GM12878 (cell line): ENCODE measurements around the gene EIF4E. TPM values are rescaled to one million over a fixed set of nuclear protein-coding genes. Genes with fewer than 3 reads are reported as not detected.

Source experiments
- ATAC-seq: fragments of 200-7000 bp; cut with Tn5 transposase; 3 replicates; pipeline ENCODE4 v1.9.1; 2020; ENCODE audit warnings: mild to moderate bottlenecking, moderate library complexity
- BruUV-seq: library from RNA; stranded (reverse); fragments of 400-500 nt; replicated peaks from 2 replicates; lab custom pipeline; 2021; lab: Mats Ljungman, UMichigan
- CTCF ChIA-PET: fragments of 300-600 bp; sonication (Branson Sonifier 250); formaldehyde crosslinking; extraction: SDS; loops from one replicate; lab custom pipeline; 2021; ENCODE audit warnings: inconsistent platforms; lab: Yijun Ruan, JAX
- POLR2A ChIA-PET: fragments of 350-600 bp; formaldehyde crosslinking; extraction: SDS; loops from one replicate; lab custom pipeline; 2021; ENCODE audit warnings: inconsistent platforms; lab: Charles Lee
- RAD21 ChIA-PET: fragments of 300-600 bp; sonication (Branson Sonifier 250); formaldehyde crosslinking; loops from one replicate; lab custom pipeline; 2023; ENCODE audit warnings: antibody characterized with exemption; ENCODE audit not compliant: unreplicated experiment; lab: Charles Lee
- SMC1A ChIA-PET: fragments of 300-600 bp; sonication (Branson Sonifier 250); formaldehyde crosslinking; loops from one replicate; lab custom pipeline; 2023; ENCODE audit not compliant: unreplicated experiment, uncharacterized antibody; lab: Charles Lee
- DNase-seq: peaks from one replicate; pipeline ENCODE4 v3.0.0-alpha.2; 2011; ENCODE audit warnings: low read depth, low spot score
- FAIRE-seq: peaks from 3 replicates; lab custom pipeline; 2011; peaks lifted over from hg19 to GRCh38; lab: Jason Lieb, UNC
- H2AFZ ChIP-seq: 2 replicates; pipeline ENCODE4 v1.6.0; 2011; ENCODE audit warnings: low read depth, low read length, control low read depth; ENCODE audit not compliant: control insufficient read depth
- H3K27ac ChIP-seq: 2 replicates; pipeline ENCODE4 v1.5.1; 2011; ENCODE audit warnings: control low read depth; ENCODE audit not compliant: control insufficient read depth, insufficient read depth
- H3K27me3 ChIP-seq, 2 experiments: replicated peaks in 1 of 2; 2 replicates each; pipeline versions ENCODE4 v1.6.0 to v1.6.1; 2011; ENCODE audit warnings: low read length in 1 of 2; ENCODE audit not compliant: control insufficient read depth in 2 of 2, insufficient read depth in 2 of 2
- H3K36me3 ChIP-seq, 2 experiments: 2 replicates each; pipeline ENCODE4 v1.5.1; 2011; ENCODE audit warnings: low read length in 1 of 2; ENCODE audit not compliant: control insufficient read depth in 2 of 2, insufficient read depth in 2 of 2
- H3K4me1 ChIP-seq: 2 replicates; pipeline ENCODE4 v1.6.1; 2011; ENCODE audit warnings: mild to moderate bottlenecking, low read length, moderate library complexity, mixed read lengths; ENCODE audit not compliant: control insufficient read depth, insufficient read depth
- H3K4me2 ChIP-seq: 2 replicates; pipeline ENCODE4 v1.6.0; 2011; ENCODE audit warnings: control low read depth; ENCODE audit not compliant: control insufficient read depth, insufficient read depth
- H3K4me3 ChIP-seq: fragments of 200-600 bp; sonication (generic); 2 replicates; pipeline ENCODE4 v1.5.1; 2016
- H3K79me2 ChIP-seq: 2 replicates; pipeline ENCODE4 v1.6.0; 2011; ENCODE audit warnings: low read length; ENCODE audit not compliant: control insufficient read depth, insufficient read depth
- H3K9ac ChIP-seq: 2 replicates; pipeline ENCODE4 v1.8.0; 2011; ENCODE audit warnings: low read length, control low read depth, mixed read lengths; ENCODE audit not compliant: control insufficient read depth, insufficient read depth
- H3K9me3 ChIP-seq: replicated peaks from 3 replicates; pipeline ENCODE4 v1.5.1; 2011; ENCODE audit warnings: mild to moderate bottlenecking, low read length; ENCODE audit not compliant: control insufficient read depth, insufficient read depth
- H4K20me1 ChIP-seq: 2 replicates; pipeline ENCODE4 v1.6.0; 2011; ENCODE audit not compliant: control insufficient read depth, insufficient read depth
- BACH1 ChIP-seq: fragments of 450-650 bp; IDR thresholded peaks from 2 replicates; pipeline ENCODE4 v1.6.1; 2017; ENCODE audit warnings: mild to moderate bottlenecking, borderline replicate concordance
- BCL11A ChIP-seq: IDR thresholded peaks from 2 replicates; pipeline ENCODE4 v1.6.1; 2011; ENCODE audit warnings: low read depth, low read length
- CHD2 ChIP-seq: IDR thresholded peaks from 2 replicates; pipeline ENCODE4 v1.6.1; 2011; ENCODE audit warnings: low read depth, low read length, improper control_type of control experiment, borderline replicate concordance
- DPF2 ChIP-seq: fragments of 450-650 bp; IDR thresholded peaks from 2 replicates; pipeline ENCODE4 v1.6.1; 2017; ENCODE audit warnings: mild to moderate bottlenecking
- EZH2 ChIP-seq: IDR thresholded peaks from 2 replicates; pipeline ENCODE4 v1.6.1; 2012; ENCODE audit warnings: low read depth, mild to moderate bottlenecking, control low read depth, inconsistent platforms, low read length, borderline replicate concordance; ENCODE audit not compliant: control insufficient read depth
- FOXK2 ChIP-seq: fragments of 450-650 bp; IDR thresholded peaks from 2 replicates; pipeline ENCODE4 v1.6.1; 2017; ENCODE audit warnings: mild to moderate bottlenecking, moderate library complexity
- HDAC2 ChIP-seq: fragments of 200-600 bp; sonication (generic); IDR thresholded peaks from 2 replicates; pipeline ENCODE4 v1.6.1; 2017
- HDAC6 ChIP-seq: fragments of 200-600 bp; sonication (generic); IDR thresholded peaks from one replicate; pipeline ENCODE4 v1.8.0; 2017; ENCODE audit warnings: antibody characterized with exemption; ENCODE audit not compliant: unreplicated experiment
- JUNB ChIP-seq: IDR thresholded peaks from 2 replicates; pipeline ENCODE4 v1.6.1; 2016; ENCODE audit warnings: antibody characterized with exemption, mild to moderate bottlenecking
- JUND ChIP-seq: IDR thresholded peaks from 2 replicates; pipeline ENCODE4 v1.6.1; 2012; ENCODE audit warnings: low read depth, mild to moderate bottlenecking, low read length, improper control_type of control experiment, moderate library complexity
- MEF2B ChIP-seq: fragments of 450-650 bp; IDR thresholded peaks from 2 replicates; pipeline ENCODE4 v1.6.1; 2018; ENCODE audit warnings: mild to moderate bottlenecking, moderate library complexity; ENCODE audit not compliant: partially characterized antibody, poor library complexity, severe bottlenecking
- MXI1 ChIP-seq: fragments of 150-350 bp; IDR thresholded peaks from 2 replicates; pipeline ENCODE4 v1.6.1; 2011; ENCODE audit warnings: low read depth, mild to moderate bottlenecking, inconsistent platforms, low read length, improper control_type of control experiment
- RAD21 ChIP-seq: IDR thresholded peaks from 2 replicates; pipeline ENCODE4 v1.6.1; 2011; ENCODE audit warnings: mild to moderate bottlenecking, low read depth, low read length, moderate library complexity; ENCODE audit not compliant: insufficient read depth
- SMARCA5 ChIP-seq: fragments of 450-650 bp; IDR thresholded peaks from 2 replicates; pipeline ENCODE4 v1.6.1; 2017; ENCODE audit warnings: mild to moderate bottlenecking
- YY1 ChIP-seq: IDR thresholded peaks from 2 replicates; pipeline ENCODE4 v1.6.1; 2011; ENCODE audit warnings: low read depth, mild to moderate bottlenecking, low read length
- ZNF384 ChIP-seq: IDR thresholded peaks from 2 replicates; pipeline ENCODE4 v1.6.1; 2012; ENCODE audit warnings: low read depth, mild to moderate bottlenecking, low read length, improper control_type of control experiment, borderline replicate concordance
- ZNF622 ChIP-seq: fragments of 450-650 bp; IDR thresholded peaks from 2 replicates; pipeline ENCODE4 v1.6.1; 2017; ENCODE audit warnings: mild to moderate bottlenecking, inconsistent platforms
- WGBS: methylation state at CpG from one replicate; pipeline ENCODE4 v1.1.6; 2016; ENCODE audit warnings: low lambda C conversion rate; ENCODE audit not compliant: insufficient replicate concordance, insufficient coverage; ENCODE audit errors: missing lambda C conversion rate; 5-methylcytosine and 5-hydroxymethylcytosine counted together
- in situ Hi-C: fragments of 300-500 bp; cut with MboI; formaldehyde crosslinking; loops from 9 replicates; pipeline ENCODE4 v1.14.3; 2018; ENCODE audit warnings: mixed read lengths
- intact Hi-C: fragments of 100-400 bp; cut with micrococcal nuclease; formaldehyde crosslinking; loops from one replicate; pipeline ENCODE4 v1.14.2; 2022; ENCODE audit not compliant: unreplicated experiment
- polyA plus RNA-seq, 11 experiments: library from polyadenylated mRNA; depleted of rRNA in 4 of 11; unstranded in 6 of 11; stranded (reverse) in 5 of 11; fragments of >200 nt; fragmentation: Nextera tagmentation in 4 of 11; fragmentation: Illumina TruSeq in 1 of 11; extraction: Ambion mirVana in 4 of 11; extraction: Trizol in 1 of 11; gene quantifications; 1 replicate in 1 of 11; 2 replicates in 10 of 11; pipeline versions ENCODE4 v1.2.1 to v1.2.3, GENCODE V29; 2011 to 2016; ENCODE audit warnings: inconsistent platforms in 2 of 11, missing spikeins in 2 of 11, low read depth in 1 of 11
- total RNA-seq, 4 experiments: library from RNA; depleted of rRNA in 3 of 4; stranded (reverse); fragments of >200 nt in 3 of 4; fragmentation: Illumina TruSeq in 1 of 4; extraction: Trizol in 1 of 4; gene quantifications; 2 replicates each; pipeline versions ENCODE4 v1.2.1 to v1.2.3, GENCODE V29; 2013 to 2021
- TF ChIP-seq, protein P1 (sequence below): IDR thresholded peaks from 2 replicates; pipeline ENCODE4 v1.6.1; 2011; ENCODE audit warnings: borderline replicate concordance, low read depth, mild to moderate bottlenecking, moderate library complexity, low read length; ENCODE audit not compliant: insufficient read depth, poor library complexity, severe bottlenecking
- TF ChIP-seq, protein P2 (sequence below): fragments of 450-650 bp; IDR thresholded peaks from 2 replicates; pipeline ENCODE4 v1.6.1; 2016; ENCODE audit warnings: mild to moderate bottlenecking

EIF4E gene
- total and polyA plus RNA-seq, 10 of the 15 experiments (the other 5 are each of a cell fraction or from before 2014, with no cell fraction given), result 104 to 372 (median 163) TPM

DNA sequence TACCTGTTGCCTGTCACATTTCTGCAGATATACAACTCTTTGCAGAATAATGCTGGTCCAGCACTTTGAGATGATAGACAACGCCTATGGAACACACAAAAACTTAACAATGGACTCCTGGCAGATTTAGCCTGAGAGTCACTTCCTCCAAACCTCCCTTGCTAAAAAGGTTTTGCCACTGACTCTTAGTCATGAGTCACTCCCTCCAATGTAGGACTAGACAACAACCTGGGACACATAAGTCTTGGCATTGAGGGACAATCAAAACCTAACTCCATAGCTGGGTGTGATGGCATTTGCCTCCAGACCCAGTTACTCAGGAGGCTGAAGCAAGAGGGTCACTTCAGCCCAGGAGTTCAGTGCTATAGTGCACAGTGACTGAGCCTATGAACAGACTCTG, 22.0 kb upstream of the EIF4E start:
- in situ Hi-C loops (no loop called here), intact Hi-C loops (no loop called here)
- TF ChIP-seq JUND, result no peak
- TF ChIP-seq RAD21, result no peak
- TF ChIP-seq HDAC6, result no peak
- no peak for TF ChIP-seq MXI1
- TF ChIP-seq HDAC2, result no peak
- no peak for TF ChIP-seq SMARCA5
- no peak for TF ChIP-seq MEF2B
- no peak for TF ChIP-seq YY1
- TF ChIP-seq JUNB, result no peak
- TF ChIP-seq, protein P1, sequence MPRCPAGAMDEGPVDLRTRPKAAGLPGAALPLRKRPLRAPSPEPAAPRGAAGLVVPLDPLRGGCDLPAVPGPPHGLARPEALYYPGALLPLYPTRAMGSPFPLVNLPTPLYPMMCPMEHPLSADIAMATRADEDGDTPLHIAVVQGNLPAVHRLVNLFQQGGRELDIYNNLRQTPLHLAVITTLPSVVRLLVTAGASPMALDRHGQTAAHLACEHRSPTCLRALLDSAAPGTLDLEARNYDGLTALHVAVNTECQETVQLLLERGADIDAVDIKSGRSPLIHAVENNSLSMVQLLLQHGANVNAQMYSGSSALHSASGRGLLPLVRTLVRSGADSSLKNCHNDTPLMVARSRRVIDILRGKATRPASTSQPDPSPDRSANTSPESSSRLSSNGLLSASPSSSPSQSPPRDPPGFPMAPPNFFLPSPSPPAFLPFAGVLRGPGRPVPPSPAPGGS, result no peak
- TF ChIP-seq ZNF384, result no peak
- TF ChIP-seq ZNF622, result no peak
- no peak for TF ChIP-seq BCL11A
- TF ChIP-seq CHD2, result no peak
- no peak for TF ChIP-seq FOXK2
- TF ChIP-seq BACH1, result no peak
- no peak for TF ChIP-seq EZH2
- TF ChIP-seq, protein P2, sequence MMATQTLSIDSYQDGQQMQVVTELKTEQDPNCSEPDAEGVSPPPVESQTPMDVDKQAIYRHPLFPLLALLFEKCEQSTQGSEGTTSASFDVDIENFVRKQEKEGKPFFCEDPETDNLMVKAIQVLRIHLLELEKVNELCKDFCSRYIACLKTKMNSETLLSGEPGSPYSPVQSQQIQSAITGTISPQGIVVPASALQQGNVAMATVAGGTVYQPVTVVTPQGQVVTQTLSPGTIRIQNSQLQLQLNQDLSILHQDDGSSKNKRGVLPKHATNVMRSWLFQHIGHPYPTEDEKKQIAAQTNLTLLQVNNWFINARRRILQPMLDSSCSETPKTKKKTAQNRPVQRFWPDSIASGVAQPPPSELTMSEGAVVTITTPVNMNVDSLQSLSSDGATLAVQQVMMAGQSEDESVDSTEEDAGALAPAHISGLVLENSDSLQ, result no peak
- no peak for TF ChIP-seq DPF2
- Histone ChIP-seq H3K4me3 (no peak overlapping the region), H3K79me2 (no peaks in the 10 kb centered on the region), H4K20me1 (no peaks in the 10 kb centered on the region), H3K9me3 (no peaks in the 10 kb centered on the region), H3K27me3 (no peaks in the 10 kb centered on the region), H3K9ac (no peak overlapping the region), H3K4me1 (no peaks in the 10 kb centered on the region), H3K27ac (no peak overlapping the region), H2AFZ (no peak overlapping the region), H3K4me2 (no peak overlapping the region), H3K36me3 (no peaks in the 10 kb centered on the region)
- WGBS, result 50% methylated on average over 1 of the region's 1 CpG
- ATAC-seq (no peak), DNase-seq (no peak), FAIRE-seq (no peak)
- RAD21 ChIA-PET, result no interaction called here
- POLR2A ChIA-PET, result interaction anchor here (0.6 kb wide), 1 partner anchor 23 kb away, joined by 6 read pairs; no protein-coding TSS in a partner anchor
- CTCF ChIA-PET, result interaction anchor here (0.7 kb wide), 1 partner anchor 994 kb away, joined by 5 read pairs; no protein-coding TSS in a partner anchor
- SMC1A ChIA-PET, result no interaction called here
- BruUV-seq, result no TSS peak
